GM21619 (cell line): ENCODE measurements around the gene AQP12B.

ENCODE experiments used
- ATAC-seq: cut with Tn5 transposase; IDR thresholded peaks from one replicate; pipeline ENCODE4 v1.9.1; 2021; ENCODE audit not compliant: unreplicated experiment

The AQP12B gene

DNA sequence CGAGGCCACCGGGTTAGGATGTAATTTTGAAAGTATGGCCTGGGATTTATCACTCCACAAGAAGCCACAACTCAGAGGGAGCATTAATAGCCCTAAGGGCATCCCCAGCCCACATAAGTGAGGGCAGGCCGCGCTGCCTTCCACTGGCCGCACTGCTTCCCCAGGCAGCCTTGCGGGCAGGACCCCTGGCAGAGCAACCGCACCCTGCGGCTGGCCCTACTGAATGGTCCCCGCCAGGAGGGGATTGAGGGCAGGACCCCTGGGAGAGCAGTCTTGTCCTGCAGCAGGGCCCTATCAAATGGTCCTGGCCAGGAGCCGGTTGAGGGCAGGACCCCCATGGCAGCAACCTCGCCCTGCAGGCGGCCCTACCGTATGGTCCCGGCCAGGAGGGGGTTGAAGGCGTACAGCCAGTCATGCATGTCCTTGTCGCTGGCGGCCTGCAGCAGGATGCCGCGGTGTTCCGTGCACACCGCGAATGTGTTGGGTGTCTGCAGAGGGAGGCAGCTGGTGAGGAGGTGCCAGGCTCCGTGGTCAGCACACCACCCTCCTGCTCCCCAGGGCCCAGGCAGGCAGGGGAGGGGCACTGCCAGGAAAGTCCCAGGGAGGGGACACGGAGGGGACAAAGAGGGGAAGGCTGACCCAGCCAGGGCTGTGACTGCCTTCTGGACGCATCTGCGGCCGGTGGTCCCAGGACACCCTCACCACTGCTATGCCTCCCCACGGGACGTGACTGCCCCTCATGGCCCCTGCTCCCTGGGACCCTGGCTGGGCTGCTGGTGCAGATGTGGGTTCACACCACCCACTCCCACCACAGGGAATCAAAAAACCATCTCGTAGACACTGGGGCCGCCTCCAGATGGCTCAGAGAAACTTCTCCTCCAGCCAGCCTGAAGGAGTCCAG is 35.2 kb upstream of the AQP12B start:
- no peak for ATAC-seq

DNA sequence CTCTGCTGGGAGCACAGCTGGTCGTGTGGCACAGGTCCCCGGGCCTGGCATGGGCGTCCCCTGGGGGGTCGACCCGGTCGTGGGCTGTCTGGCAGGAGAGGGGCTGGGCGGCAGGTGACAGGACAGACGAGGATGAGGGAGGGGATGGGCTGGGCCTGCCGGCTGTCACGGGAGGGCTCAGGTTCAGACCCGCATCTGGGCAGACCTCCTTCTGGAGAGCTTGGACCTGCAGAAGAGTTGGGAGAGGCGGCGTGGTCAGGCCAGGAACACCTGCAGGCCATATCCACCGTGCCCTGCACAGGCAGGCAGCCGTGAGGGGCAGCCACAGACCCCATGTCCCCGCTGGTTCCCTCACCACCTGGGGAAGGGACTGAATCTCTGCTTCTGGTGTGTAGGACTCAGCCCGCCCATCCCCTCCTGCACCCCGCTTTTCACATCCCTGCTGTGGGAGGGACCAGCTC is 34.5 kb upstream of the AQP12B start:
- ATAC-seq: no peak

DNA sequence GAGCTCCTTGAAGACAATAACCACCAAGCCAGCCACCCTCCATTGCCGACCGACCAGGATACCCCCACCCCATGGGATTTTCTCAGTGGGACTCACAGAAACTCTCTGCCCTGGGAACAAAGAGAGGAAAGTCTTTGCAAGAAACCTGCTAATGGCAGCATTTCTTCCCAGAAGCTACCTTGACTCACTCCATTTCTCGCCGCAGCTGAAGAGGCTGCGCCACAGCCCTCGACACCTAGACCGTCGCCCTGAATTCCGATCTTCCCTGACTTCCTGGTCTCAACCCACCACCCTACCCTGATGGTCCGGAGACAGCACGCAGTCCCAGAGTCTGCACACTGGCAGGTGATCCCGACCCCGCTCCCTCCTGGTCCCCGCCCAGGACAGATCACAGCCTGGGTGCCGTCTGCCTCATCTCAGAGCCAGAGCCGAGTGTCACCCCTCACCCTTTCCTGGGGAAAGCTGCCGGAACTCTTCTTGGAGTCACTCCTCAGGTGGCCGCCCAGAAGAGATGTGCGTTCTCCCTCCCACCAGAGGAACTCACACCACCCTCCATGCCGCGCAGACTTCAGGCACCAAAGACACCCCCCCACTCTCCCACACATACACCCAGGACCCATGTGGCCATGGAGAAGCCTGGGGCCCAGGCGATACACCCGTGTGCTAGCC is 33.6 kb upstream of the AQP12B start:
- ATAC-seq: no peak

DNA sequence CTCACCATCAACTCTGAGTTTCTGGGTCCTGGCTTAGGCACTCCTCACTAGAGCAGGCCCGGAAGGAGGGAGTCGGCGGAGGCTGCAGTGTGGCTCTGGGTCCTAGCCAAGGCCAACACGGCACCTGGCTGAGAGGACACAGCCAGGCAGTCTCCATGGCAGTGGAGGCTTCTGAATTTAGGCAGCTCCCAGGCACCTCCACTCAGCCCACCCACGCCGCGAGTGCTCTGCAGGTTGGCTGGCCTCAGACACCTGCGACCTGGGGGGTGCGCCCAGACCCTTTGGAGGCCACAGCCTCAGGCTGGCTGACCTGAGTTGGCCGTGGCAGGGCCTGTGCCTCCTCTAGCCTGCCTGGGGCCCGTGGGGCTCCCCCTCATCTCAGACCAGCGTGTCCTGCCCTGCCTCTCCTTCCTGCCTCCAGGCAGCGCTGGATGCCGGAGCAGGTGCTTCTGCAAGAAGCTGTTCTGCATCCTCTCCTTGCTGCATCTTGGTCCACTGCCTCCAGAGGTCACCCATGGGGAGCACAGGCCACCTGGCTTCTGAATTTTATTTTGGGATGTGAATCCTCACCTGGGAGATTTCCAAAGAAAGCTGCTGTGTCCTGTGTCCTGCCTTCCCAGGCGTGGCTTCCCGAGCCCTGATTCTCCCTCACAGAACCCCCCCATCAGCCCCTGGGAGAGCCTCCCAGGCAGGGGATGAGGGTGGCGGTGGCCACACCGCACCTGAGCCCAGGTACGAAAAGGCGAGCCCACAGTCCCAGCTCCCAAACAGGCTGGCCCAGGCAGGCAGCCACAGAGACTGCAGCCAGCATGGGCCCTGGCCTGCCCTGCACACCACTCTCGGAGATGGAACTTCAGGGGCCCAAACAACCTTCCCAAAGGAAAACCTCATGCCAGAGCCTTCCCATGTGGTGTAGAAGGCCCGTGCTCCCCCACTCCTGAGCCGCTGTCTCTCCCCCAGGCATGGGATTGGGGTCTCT is 32.4 kb upstream of the AQP12B start:
- ATAC-seq: no peak

DNA sequence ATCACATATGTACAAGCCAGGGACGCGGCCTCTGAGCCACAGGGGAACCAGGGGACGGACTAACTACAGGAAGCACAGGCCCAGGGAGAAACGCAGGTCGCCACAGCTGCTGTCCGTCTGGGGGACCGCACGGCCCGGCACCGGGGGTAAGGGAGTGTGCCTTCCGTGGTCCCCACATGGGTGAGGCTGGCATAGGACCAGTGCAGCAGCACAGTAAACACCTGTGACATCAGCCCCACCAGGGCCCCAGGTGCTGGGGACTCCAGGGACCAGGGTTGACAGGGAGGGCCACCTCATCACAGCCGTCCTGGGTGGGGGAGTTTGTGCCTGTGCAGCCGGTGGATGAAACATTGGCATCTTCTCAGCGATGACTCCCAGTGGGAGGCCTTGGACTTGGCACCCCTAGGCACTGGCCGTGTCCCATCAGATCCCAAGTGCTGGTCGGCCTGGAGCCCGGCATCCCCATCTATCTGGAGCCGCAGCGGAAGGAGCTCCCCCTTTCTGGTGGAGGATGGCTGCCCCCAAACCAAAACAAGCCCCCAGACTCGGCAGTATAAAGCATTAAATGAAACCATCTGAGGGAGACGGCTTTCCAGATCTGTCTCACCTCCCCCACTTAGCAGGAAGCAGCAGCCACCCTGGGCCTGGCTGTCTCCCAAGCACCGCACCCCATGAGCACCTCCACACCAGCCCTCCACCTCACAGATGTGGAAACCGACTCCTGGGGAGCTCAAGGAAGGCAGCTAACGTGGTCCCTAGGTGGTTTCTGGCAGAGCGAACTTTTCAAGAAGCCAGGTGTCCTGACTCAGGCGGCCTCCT is 31.5 kb upstream of the AQP12B start:
- ATAC-seq: no peak

DNA sequence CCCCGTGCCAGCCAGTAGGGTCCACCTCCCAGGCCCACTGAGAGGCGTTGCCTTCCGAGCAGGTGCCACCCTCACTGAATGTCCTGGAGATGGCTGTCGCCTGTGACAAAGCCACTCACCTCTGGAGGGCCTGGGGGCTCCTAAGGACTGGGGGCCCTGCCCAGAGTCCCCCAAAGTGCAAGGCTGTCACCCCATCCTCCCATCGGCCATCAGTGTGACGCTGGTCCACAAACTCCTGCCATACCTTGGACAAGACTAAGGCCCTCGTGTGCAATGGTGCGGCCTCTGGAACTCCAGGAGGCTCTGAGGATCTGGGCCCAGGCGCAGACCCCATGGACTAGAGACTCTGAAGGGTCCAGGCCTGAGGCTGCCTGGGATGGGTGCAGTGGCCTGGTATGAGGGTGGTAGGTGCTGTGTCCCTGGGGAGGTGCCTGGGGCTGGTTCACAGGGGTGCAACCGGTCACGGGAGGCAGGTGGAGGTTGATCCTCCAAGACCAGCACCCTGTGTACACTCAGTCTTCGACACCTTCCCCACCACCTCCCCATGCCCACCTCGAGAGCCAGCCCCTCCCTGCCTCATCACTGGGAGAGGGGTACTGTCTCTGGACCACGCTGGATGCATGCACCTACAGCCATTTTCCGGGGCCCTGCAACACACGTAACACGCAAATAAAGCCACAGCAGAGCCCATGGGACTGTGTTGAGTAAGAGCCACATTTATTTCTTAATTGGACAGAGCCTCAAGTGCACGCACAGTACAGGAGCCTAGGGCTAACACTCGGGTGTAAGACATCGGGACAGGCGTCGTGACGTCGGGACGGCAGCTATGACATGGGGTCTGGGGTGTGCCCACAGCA is 30.6 kb upstream of the AQP12B start:
- ATAC-seq: no peak

DNA sequence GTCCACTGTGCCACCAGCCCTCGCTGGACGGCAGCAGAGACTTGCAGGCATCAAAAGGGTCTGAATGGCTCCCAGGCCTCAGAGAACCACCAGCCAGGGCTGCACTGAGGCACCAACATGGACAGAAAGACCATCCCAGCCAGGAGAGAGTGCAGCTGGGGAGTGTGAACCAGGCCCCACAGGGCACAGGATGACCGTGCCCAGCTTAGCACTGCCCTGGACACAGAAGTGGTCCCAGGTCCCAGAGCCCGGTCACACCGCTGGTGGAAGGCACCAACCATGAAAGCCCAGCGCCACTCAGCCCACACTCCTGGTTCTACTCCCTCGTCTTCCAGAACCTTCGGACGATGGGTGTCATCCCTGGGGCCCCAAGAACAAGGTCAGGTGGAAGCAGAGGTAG is 29.4 kb upstream of the AQP12B start:
- ATAC-seq: no peak

DNA sequence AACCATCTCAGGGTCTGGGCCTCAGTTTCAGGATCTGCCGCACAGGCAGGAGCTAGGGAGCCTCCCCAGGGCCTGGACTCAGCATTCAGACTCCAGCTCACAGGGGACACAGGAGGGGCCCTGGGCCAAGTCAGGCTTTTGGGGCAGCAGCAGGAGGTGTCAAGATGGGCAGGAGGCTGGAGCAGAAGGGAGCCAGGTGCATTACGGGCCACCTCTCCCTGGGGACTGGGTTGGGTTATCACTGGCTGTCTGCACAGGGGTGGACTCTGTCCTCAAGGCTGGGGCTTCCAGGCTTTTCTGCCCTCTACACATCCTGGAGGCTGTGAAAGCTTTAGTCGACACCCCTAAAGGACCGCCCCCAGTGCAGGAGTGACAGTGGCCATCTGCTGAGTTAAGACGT is 29.0 kb upstream of the AQP12B start:
- no peak for ATAC-seq

DNA sequence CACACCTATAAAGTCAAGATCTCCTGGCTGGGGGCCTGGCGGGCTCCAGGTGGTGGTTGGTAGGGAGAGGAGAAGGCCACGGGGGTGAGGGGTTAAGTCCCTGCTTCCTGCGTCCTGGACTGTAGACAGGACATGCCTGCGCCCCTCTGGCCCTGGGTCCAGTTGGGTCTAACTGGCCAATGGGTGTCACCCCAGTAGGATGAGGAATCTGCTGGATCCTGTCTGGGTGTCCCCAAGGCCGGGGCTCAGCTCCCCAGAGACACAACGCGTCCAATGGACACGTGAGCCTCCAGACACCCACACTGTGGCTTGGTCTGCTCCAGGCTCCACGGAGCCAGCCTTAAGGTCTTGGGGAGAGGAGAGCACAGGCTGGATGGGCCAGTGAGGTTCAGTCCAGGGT is 28.6 kb upstream of the AQP12B start:
- no peak for ATAC-seq

DNA sequence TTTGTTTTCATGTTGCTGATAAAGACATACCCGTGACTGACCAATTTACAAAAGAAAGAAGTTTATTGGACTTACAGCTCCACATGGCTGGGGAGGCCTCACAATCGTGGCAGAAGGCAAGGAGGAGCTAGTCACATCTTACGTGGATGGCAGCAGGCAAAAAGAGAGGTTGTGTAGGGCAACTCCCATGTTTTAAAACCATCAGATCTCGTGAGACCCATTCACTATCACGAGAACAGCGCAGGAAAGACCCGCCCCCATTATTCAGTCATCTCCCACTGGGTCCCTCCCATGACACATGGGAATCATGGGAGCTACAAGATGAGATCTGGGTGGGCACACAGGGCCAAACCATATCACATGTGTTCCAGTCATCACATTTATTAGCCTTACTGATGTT is 25.8 kb upstream of the AQP12B start:
- no peak for ATAC-seq

DNA sequence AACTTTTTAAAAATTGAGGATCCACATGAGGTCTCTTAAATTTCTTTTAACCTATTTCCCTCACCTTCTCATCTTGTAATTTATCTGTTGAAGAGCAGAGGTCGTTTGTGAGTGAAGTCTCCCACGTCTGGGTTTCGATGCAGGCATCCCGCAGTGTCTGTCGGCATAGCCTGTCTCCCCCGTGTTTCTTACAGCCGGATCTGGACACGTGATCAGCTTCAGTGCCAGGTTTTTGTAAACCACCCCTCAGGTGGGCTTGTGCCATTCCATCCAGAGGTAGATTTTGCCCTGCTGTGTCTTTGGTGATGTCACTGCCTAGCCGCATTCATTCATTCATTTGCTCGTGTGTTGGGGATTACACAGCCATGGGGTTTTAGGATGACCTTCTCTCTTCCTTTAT is 25.1 kb upstream of the AQP12B start:
- ATAC-seq: no peak

DNA sequence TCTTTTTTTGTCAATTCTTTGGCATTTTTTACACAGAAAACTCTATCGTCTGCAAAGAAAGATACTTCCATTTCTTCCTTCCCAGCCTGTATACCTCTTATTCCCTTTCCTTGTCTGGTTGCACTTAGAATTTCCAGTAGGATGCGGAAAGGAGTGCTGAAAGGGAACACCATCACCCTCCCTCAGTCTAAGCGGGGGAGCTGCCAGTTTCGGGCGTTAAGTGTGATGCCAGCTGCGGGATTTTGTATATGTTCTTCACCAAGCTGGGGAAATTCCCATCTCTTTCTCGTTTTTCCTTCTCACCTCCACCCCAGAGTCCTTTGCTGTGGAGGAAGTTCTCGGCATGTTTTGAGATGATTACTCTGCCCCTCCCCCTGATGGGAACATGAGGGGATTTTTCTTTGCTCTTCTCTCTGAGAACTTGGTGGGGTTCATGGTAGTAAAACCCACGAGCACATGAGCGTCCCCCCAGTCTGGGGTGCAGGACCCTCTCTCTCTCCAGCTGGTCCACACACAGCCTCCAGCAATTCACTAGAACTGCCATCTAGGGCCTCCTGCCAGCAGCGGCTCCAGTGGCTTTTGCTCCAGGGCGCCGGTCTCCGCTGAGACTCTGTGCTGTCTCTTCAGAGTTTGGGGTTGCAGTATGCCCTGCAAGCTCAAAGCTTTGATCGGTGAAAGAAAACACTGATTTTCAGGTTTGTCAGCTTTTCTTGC is 24.5 kb upstream of the AQP12B start:
- no peak for ATAC-seq

DNA sequence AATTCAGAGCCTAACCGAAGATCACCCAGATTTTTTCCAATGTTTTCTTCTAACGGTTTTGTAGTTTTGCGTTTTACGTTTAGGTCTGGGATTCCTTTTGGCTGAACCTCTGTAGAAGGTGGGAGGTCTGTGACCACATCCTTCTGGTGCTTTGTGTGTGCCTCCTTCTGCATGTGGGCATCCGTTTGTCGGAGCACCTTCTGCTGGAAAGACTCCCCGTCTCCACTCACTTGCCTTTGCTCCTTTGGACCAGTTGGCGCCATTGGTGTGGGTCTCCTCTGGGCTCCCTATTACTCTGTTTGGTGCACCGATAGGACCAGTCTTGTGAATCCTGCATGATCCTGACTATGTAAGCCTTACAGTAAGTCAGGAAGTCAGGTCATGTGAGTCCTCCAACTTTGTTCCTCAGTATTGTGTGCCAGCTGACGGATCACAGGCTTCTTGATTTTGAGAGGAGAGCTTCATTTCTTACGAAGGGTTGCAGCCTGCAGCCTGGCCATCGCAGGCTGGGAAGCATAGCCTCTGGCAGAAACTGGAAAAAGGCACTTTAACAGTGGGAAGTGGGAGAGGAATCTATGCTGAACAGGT is 22.6 kb upstream of the AQP12B start:
- ATAC-seq: no peak

DNA sequence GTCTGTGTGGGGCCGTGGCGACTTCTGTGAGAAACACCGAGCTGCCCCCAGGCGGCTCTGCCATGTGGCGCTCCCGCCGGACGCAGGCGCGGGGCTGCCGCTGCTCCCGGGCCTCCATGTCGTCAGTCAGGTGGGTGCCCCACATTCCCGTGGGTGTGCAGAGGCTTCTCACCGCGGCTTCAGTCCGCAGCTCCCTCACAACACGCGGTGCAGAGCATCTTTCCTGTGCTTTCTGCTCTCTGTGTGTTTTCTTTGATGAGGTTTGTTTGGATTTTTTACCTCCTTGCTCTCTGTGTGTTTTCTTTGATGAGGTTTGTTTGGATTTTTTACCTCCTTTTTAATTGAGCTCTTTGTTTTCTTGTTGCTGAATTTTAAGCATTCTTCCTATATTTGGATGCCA is 22.0 kb upstream of the AQP12B start:
- no peak for ATAC-seq

DNA sequence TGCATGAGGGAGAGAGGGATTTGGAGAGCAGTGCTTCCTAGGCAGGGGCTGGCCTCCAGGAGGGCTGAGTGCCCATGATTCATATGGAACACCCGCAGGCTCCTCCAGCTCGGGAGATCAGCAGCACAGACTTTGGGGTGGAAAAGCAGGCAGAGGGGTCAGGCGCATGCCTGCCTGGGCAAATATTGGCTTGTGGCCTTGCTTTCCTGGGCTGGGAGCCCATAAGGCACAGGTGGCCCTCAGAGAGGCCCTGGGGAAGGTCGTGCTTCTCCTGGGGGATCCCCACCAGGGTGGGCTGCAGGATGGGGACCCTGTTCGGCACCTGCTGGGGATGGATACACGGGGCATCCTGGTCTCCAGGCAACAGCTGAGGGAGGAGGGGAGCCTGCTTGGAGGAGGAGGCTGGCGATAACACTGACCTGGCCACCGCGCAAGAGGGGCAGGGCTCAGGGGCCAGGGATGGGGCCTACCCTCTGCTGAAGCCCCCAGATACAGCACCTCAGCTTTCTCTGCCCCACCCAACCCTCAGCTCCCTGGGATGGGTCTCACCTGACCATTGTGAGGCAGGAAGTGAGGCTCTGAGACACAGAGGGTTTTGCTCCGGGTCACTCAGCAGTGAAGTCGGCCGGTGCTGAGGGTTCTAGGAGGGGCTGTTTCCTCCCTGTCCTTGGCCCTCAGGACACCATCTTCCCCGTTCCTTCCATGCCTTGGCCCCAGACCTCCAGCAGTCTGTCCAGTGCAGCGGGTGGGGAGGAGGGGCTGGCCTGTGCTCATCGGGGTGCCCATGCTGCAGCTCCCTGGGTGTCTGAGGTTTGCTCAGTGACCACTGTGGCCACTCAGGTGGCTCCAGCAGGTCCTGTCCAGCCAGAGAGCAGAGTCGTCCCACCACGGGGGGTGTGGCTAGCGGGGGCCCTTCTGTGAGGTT is 21.0 kb upstream of the AQP12B start:
- ATAC-seq: no peak

DNA sequence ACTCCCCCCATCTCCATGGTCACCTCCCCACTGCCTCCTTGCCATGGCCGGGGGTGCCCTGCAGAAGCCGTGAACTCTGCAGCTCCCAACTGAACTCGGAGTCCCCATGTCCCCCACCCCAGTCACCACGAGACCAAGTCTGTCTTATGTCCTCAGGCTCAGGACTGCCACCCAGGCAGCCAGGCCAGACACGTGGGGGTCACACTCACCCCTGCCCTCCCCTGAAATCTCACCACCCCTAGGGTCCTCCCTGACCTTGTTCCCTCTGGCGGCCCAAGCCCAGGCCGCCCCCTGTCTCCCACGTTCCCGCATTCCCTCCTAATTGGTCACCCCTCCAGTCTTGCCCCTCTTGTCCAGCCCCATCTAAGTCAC is 19.9 kb upstream of the AQP12B start:
- ATAC-seq: no peak
